ENCODE measurements around the gene TRIOBP. TPM values are rescaled to one million over a fixed set of nuclear protein-coding genes. Genes with fewer than 3 reads are reported as not detected.

TRIOBP gene
- total and polyA plus RNA-seq, 2 of the 13 experiments (the other 11 are each of a cell fraction or from before 2014, with no cell fraction given), result 6.1 to 15.4 TPM

DNA sequence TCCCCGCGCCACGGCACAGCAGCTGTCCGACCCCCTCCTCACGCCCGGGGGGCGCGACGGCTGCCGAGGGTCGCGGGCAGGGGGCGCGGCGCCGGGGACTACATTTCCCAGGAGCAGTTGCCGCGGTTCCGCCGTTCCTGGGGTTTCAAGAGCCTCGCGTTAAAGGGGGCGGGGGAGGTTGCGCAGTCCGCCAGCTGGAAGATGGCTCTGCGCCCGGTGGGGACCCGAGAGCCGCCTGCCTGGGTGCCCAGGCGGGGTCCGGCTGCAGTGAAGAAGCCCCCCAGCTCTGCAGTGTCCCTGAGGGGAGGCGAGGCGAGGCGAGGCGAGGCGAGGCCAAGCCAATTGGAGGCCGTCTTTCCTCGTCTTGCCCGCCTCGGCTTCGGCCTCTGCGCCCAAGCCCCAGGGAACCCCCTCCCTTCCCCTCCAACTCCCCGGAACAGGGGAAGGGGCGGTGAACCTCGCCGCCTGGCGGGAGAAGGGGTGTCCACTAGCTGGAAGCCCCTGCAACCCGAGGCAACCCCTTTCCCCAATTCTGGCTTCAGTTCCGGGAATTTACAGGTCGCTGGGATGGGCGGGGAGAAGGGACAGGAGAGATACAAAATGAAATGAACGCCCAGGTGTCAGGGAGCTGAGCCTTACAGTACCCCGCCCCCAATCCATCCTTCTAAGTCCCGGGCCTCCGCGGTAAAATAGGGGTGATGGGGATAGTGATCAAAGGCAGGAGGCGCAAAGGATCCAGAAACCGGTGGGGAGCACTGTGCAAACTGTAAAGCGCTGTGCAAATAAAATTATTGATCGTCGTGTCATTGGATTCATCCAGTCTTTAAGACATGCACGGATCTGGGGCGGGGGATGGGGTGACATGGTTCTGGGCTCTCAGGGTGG is 105.7 kb downstream of the TRIOBP start (continued):
- TF ChIP-seq ZNF350 (CRISPR knock-in tag; IDR thresholded peaks at IDR 0.05; ENCODE audit: borderline replicate concordance, low read depth) (peak; percentile 22; the same call in 1 of the 2 replicates), RFX5 (IDR thresholded peaks at IDR 0.05; ENCODE audit: low read depth, low read length) (no peak), KLF9 (CRISPR knock-in tag; IDR thresholded peaks at IDR 0.05; ENCODE audit: low read depth) (0 out of 2 replicates have a peak, but pooled peaks have one; percentile 50), ISL2 (CRISPR knock-in tag; IDR thresholded peaks at IDR 0.05) (0 out of 2 replicates have a peak, but pooled peaks have one; percentile 30), ZNF136 (CRISPR knock-in tag; IDR thresholded peaks at IDR 0.05; ENCODE audit: low read depth) (no peak), ZBTB1 (CRISPR knock-in tag; IDR thresholded peaks at IDR 0.05; ENCODE audit: borderline replicate concordance) (no peak), TBL1XR1 (IDR thresholded peaks at IDR 0.05; ENCODE audit: borderline replicate concordance, low read length, partially characterized antibody) (no peak), ATF7 (IDR thresholded peaks at IDR 0.05) (no peak), ATF7 (CRISPR knock-in tag; IDR thresholded peaks at IDR 0.05) (no peak), ZNF598 (CRISPR knock-in tag; IDR thresholded peaks at IDR 0.05; ENCODE audit: borderline replicate concordance) (no peak), REXO4 (CRISPR knock-in tag; IDR thresholded peaks at IDR 0.05; ENCODE audit: borderline replicate concordance) (no peak), ZSCAN12 (CRISPR knock-in tag; IDR thresholded peaks at IDR 0.05) (no peak), ZNF782 (CRISPR knock-in tag; IDR thresholded peaks at IDR 0.05; ENCODE audit: borderline replicate concordance) (no peak), ZNF746 (CRISPR knock-in tag; IDR thresholded peaks at IDR 0.05) (no peak; the same call in 1 of the 2 replicates), SSRP1 (CRISPR knock-in tag; IDR thresholded peaks at IDR 0.05) (no peak), ZFP36L1 (CRISPR knock-in tag; IDR thresholded peaks at IDR 0.05) (no peak), ZNF367 (CRISPR knock-in tag; IDR thresholded peaks at IDR 0.05; ENCODE audit: borderline replicate concordance) (no peak), RXRA (CRISPR knock-in tag; IDR thresholded peaks at IDR 0.05) (peak; percentile 51; the same call in 1 of the 2 replicates), KLF11 (CRISPR knock-in tag; IDR thresholded peaks at IDR 0.05) (no peak), HMG20A (CRISPR knock-in tag; IDR thresholded peaks at IDR 0.05; ENCODE audit: borderline replicate concordance) (no peak), ZNF670 (CRISPR knock-in tag; IDR thresholded peaks at IDR 0.05; ENCODE audit: borderline replicate concordance) (no peak), HOXD1 (CRISPR knock-in tag; IDR thresholded peaks at IDR 0.05) (no peak), ZNF550 (CRISPR knock-in tag; IDR thresholded peaks at IDR 0.05; ENCODE audit: borderline replicate concordance) (no peak), ZFYVE20 (CRISPR knock-in tag; IDR thresholded peaks at IDR 0.05; ENCODE audit: borderline replicate concordance, low read depth) (no peak)
- TF ChIP-seq, protein P1, sequence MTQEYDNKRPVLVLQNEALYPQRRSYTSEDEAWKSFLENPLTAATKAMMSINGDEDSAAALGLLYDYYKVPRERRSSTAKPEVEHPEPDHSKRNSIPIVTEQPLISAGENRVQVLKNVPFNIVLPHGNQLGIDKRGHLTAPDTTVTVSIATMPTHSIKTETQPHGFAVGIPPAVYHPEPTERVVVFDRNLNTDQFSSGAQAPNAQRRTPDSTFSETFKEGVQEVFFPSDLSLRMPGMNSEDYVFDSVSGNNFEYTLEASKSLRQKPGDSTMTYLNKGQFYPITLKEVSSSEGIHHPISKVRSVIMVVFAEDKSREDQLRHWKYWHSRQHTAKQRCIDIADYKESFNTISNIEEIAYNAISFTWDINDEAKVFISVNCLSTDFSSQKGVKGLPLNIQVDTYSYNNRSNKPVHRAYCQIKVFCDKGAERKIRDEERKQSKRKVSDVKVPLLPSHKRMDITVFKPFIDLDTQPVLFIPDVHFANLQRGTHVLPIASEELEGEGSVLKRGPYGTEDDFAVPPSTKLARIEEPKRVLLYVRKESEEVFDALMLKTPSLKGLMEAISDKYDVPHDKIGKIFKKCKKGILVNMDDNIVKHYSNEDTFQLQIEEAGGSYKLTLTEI (CRISPR knock-in tag; conservative IDR thresholded peaks at IDR 0.05), result no peak
- TF ChIP-seq, protein P2, sequence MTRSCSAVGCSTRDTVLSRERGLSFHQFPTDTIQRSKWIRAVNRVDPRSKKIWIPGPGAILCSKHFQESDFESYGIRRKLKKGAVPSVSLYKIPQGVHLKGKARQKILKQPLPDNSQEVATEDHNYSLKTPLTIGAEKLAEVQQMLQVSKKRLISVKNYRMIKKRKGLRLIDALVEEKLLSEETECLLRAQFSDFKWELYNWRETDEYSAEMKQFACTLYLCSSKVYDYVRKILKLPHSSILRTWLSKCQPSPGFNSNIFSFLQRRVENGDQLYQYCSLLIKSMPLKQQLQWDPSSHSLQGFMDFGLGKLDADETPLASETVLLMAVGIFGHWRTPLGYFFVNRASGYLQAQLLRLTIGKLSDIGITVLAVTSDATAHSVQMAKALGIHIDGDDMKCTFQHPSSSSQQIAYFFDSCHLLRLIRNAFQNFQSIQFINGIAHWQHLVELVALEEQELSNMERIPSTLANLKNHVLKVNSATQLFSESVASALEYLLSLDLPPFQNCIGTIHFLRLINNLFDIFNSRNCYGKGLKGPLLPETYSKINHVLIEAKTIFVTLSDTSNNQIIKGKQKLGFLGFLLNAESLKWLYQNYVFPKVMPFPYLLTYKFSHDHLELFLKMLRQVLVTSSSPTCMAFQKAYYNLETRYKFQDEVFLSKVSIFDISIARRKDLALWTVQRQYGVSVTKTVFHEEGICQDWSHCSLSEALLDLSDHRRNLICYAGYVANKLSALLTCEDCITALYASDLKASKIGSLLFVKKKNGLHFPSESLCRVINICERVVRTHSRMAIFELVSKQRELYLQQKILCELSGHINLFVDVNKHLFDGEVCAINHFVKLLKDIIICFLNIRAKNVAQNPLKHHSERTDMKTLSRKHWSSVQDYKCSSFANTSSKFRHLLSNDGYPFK (CRISPR knock-in tag; IDR thresholded peaks at IDR 0.05; ENCODE audit: borderline replicate concordance), result 0 out of 2 replicates have a peak, but pooled peaks have one; percentile 43
- TF ChIP-seq, protein P3, sequence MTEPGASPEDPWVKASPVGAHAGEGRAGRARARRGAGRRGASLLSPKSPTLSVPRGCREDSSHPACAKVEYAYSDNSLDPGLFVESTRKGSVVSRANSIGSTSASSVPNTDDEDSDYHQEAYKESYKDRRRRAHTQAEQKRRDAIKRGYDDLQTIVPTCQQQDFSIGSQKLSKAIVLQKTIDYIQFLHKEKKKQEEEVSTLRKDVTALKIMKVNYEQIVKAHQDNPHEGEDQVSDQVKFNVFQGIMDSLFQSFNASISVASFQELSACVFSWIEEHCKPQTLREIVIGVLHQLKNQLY (CRISPR knock-in tag; IDR thresholded peaks at IDR 0.05), result no peak
